MM.1S (cell line): Measurements from ENCODE around the gene CCN5.
A peak's percentile ranks its signal among the peaks of the same experiment; 100 is the strongest.

Source experiments
- DNase-seq: peaks from one replicate; pipeline ENCODE4 v3.0.0-alpha.2; 2015
- H2AFZ ChIP-seq: fragments of 300-600 bp; sonication (generic); 2 replicates; pipeline ENCODE4 v1.6.0; 2016; ENCODE audit warnings: antibody characterized with exemption, low read length
- H3F3A ChIP-seq: fragments of 300-600 bp; sonication (generic); 2 replicates; pipeline ENCODE4 v1.6.1; 2016; ENCODE audit warnings: mild to moderate bottlenecking, antibody characterized with exemption, low read length, moderate library complexity, mixed read lengths; ENCODE audit not compliant: insufficient read depth
- H3K27ac ChIP-seq: fragments of 300-600 bp; sonication (generic); 2 replicates; pipeline ENCODE4 v1.5.1; 2016; ENCODE audit warnings: mild to moderate bottlenecking, low read length
- H3K27me3 ChIP-seq: fragments of 300-600 bp; sonication (generic); replicated peaks from 2 replicates; pipeline ENCODE4 v1.6.0; 2016; ENCODE audit warnings: low read length; ENCODE audit not compliant: insufficient read depth
- H3K36me3 ChIP-seq: fragments of 300-600 bp; sonication (generic); replicated peaks from 2 replicates; pipeline ENCODE4 v1.6.1; 2016; ENCODE audit warnings: mild to moderate bottlenecking, low read length, mixed read lengths; ENCODE audit not compliant: insufficient read depth
- H3K4me1 ChIP-seq: fragments of 300-600 bp; sonication (generic); 2 replicates; pipeline ENCODE4 v1.6.1; 2016; ENCODE audit warnings: low read length, mixed read lengths
- H3K4me2 ChIP-seq: fragments of 300-600 bp; sonication (generic); 2 replicates; pipeline ENCODE4 v1.6.0; 2016; ENCODE audit warnings: low read depth, low read length
- H3K4me3 ChIP-seq: fragments of 300-600 bp; sonication (generic); 2 replicates; pipeline ENCODE4 v1.5.1; 2016; ENCODE audit warnings: low read length, mixed read lengths
- H3K79me2 ChIP-seq: fragments of 300-600 bp; sonication (generic); 2 replicates; pipeline ENCODE4 v1.6.1; 2016; ENCODE audit warnings: mixed run types, low read length, mixed read lengths
- H3K9ac ChIP-seq: fragments of 300-600 bp; sonication (generic); 2 replicates; pipeline ENCODE4 v1.6.1; 2016; ENCODE audit warnings: low read length, mixed read lengths
- H3K9me2 ChIP-seq: fragments of 300-600 bp; sonication (generic); replicated peaks from 2 replicates; pipeline ENCODE4 v1.6.1; 2016; ENCODE audit warnings: mild to moderate bottlenecking, low read length, mixed read lengths; ENCODE audit not compliant: insufficient read depth
- H3K9me3 ChIP-seq: fragments of 300-600 bp; sonication (generic); replicated peaks from 2 replicates; pipeline ENCODE4 v1.6.1; 2016; ENCODE audit warnings: mild to moderate bottlenecking, low read length, mixed read lengths; ENCODE audit not compliant: insufficient read depth
- H4K20me1 ChIP-seq: fragments of 300-600 bp; sonication (generic); 2 replicates; pipeline ENCODE4 v1.6.1; 2016; ENCODE audit warnings: mild to moderate bottlenecking, low read length, moderate library complexity, mixed read lengths; ENCODE audit not compliant: insufficient read depth
- EZH2 ChIP-seq: fragments of 300-600 bp; sonication (generic); optimal IDR thresholded peaks from 2 replicates; pipeline ENCODE3; 2017; ENCODE audit warnings: low read depth, mild to moderate bottlenecking, antibody characterized with exemption, low read length, mixed read lengths
- EZH2phosphoT487 ChIP-seq: fragments of 300-600 bp; sonication (generic); IDR thresholded peaks from 2 replicates; pipeline ENCODE4 v1.6.1; 2018; ENCODE audit warnings: antibody characterized with exemption, low read length
- TF ChIP-seq, protein P1 (sequence below): fragments of 300-600 bp; sonication (generic); IDR thresholded peaks from 2 replicates; pipeline ENCODE4 v1.5.1; 2016; ENCODE audit warnings: antibody characterized with exemption, low read length, mixed read lengths

The CCN5 gene

DNA sequence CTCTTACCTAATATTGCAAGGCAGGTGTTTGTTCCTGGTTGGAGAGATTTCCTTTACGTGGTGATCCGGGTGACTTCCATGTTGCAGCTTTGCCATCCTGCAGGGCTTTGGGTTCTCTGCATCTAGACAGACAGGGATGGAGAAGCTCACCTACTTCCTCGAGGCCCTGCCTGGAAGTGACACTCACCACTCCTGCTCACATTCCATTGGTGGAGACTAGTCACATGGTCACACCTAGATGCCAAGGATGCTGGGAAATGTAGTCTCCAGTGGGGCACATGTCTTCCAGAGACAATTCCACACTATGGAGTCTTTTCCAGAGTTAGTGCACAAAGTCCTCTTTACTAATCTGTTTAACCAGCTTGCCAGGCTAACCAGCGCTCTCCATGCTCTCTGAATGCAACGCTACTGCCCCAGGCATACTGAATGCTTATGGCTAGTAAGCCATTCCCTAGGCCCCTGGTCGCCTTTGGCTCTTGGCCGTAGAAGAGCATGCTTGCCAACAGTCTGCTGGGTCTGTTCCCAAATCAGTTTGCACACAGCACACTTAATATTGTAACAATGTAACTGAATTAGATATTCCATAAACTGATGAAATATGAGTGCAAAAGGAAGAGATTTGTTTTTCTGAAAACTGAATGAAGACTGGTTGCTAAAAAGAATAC is 23.8 kb downstream of the CCN5 start:
- Histone ChIP-seq H3K4me1 (peaks cover 3% of the 10 kb centered on the region; the same call in 1 of the 2 replicates), H3K27me3 (peaks cover 23% of the 10 kb centered on the region; the same call in 1 of the 2 replicates), H3K36me3 (no peaks in the 10 kb centered on the region), H3K9ac (no peak overlapping the region), H3K79me2 (no peaks in the 10 kb centered on the region), H4K20me1 (no peaks in the 10 kb centered on the region), H3F3A (no peaks in the 10 kb centered on the region), H3K9me2 (no peaks in the 10 kb centered on the region), H2AFZ (0 out of 2 replicates have a peak overlapping the region, but pooled peaks have one; percentile 31), H3K4me3 (peak overlapping the region; percentile 36; the same call in 1 of the 2 replicates), H3K4me2 (peak overlapping the region; percentile 16; the same call in 1 of the 2 replicates), H3K27ac (no peak overlapping the region), H3K9me3 (no peaks in the 10 kb centered on the region)
- peak; percentile 77 for DNase-seq
- TF ChIP-seq EZH2 (no peak), EZH2phosphoT487 (no peak)
- TF ChIP-seq, protein P1, sequence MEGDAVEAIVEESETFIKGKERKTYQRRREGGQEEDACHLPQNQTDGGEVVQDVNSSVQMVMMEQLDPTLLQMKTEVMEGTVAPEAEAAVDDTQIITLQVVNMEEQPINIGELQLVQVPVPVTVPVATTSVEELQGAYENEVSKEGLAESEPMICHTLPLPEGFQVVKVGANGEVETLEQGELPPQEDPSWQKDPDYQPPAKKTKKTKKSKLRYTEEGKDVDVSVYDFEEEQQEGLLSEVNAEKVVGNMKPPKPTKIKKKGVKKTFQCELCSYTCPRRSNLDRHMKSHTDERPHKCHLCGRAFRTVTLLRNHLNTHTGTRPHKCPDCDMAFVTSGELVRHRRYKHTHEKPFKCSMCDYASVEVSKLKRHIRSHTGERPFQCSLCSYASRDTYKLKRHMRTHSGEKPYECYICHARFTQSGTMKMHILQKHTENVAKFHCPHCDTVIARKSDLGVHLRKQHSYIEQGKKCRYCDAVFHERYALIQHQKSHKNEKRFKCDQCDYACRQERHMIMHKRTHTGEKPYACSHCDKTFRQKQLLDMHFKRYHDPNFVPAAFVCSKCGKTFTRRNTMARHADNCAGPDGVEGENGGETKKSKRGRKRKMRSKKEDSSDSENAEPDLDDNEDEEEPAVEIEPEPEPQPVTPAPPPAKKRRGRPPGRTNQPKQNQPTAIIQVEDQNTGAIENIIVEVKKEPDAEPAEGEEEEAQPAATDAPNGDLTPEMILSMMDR = no peak

DNA sequence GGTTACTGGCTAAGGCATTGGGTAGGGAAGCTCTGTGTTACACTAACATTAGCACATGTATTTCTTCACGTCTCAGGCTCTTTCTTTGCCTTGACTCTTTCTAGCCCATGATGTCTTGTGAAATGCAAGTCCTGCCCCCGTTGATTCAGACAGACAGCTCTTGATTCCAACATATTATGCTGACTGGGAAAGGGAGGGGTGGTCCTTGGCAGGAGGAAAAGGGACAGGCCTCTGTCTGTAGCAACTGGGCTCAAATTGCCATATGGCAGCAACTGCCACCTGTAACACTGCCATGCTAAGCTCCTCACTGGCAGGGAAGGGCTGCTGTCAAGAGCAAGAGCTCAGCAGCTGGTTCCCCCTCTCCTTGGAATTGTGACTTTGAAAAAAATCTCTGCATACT is 24.8 kb downstream of the CCN5 start:
- no peak overlapping the region for H3K4me2 ChIP-seq
- H3K79me2 ChIP-seq = no peaks in the 10 kb centered on the region
- H4K20me1 ChIP-seq = no peaks in the 10 kb centered on the region
- H3K9me2 ChIP-seq = no peaks in the 10 kb centered on the region
- no peak for DNase-seq
- no peak for TF ChIP-seq EZH2
- TF ChIP-seq, protein P1 = no peak
- TF ChIP-seq EZH2phosphoT487 = no peak
- H3K36me3 ChIP-seq = no peaks in the 10 kb centered on the region
- H3K27me3 ChIP-seq = peaks cover 33% of the 10 kb centered on the region
- no peak overlapping the region for H3K4me3 ChIP-seq
- H3K27ac ChIP-seq = no peak overlapping the region
- H3K9ac ChIP-seq = no peak overlapping the region
- no peaks in the 10 kb centered on the region for H3F3A ChIP-seq
- no peaks in the 10 kb centered on the region for H3K9me3 ChIP-seq
- no peak overlapping the region for H2AFZ ChIP-seq
- H3K4me1 ChIP-seq = peaks cover 3% of the 10 kb centered on the region; the same call in 1 of the 2 replicates

DNA sequence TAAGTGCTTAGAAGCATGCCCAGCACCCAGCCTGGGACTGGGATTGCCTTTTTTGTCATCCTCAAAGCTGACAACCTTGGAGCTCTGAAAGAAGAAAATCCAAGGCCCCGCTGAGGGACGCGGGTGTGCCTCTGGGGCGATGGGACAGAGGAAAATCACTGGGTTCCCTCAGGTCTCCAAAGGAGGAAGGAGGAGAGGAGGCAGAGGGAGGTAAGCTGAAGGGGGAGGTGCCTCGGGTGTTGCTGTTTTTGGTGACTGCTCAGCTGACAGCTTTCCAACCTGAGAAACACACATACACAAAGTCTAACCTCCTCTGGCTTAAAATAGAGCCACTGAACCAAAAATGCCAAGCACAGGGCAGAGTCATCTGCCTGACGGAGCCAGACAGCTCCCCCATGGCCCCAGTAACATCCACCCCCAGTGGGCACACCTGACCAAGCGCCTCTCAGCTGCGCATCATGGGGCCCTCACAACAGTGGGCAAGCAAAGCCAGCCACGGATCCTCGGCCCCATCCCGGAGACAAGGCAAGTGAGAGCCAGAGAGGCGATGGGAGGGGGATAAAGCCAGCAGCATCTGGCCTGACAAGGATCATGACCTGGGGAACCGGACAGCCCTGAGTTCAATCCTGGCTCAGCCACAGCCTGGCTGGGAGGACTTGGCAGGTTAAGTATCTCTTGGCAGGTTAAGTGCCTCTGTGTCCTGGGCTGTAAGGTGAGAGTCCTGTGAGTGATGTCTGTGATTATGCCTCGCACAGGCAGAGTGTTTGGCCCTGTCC is 27.3 kb downstream of the CCN5 start:
- DNase-seq = no peak
- H3K9ac ChIP-seq = no peak overlapping the region
- H2AFZ ChIP-seq = no peak overlapping the region
- no peaks in the 10 kb centered on the region for H3F3A ChIP-seq
- no peaks in the 10 kb centered on the region for H3K9me2 ChIP-seq
- H3K27me3 ChIP-seq = peaks cover 55% of the 10 kb centered on the region
- H4K20me1 ChIP-seq = no peaks in the 10 kb centered on the region
- TF ChIP-seq, protein P1 = no peak
- TF ChIP-seq EZH2phosphoT487 = no peak
- no peak for TF ChIP-seq EZH2
- peaks cover 3% of the 10 kb centered on the region; the same call in 1 of the 2 replicates for H3K4me1 ChIP-seq
- no peaks in the 10 kb centered on the region for H3K36me3 ChIP-seq
- H3K9me3 ChIP-seq = no peaks in the 10 kb centered on the region
- no peaks in the 10 kb centered on the region for H3K79me2 ChIP-seq
- H3K4me3 ChIP-seq = no peak overlapping the region
- H3K4me2 ChIP-seq = no peak overlapping the region
- no peak overlapping the region for H3K27ac ChIP-seq
